ENCODE data around the gene MCTP1.

DNA sequence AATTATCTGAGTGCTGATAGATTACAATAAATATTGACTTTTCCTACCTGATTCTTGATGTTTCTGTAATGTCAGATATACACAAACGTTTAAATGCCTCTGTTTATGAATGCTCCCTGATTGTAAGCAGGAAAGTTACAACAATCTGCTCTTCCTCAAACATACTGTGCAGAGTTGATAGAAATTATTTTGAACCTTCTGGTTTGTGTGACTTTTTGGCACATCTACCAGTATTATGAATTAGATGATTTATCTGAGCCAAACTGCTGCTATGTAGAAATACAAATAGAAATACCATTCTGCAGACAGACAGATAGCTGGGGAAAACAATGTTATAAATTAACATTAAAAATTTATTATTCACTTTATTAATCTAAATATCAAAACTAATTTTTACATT lies 553.4 kb downstream of the MCTP1 start:
- TF ChIP-seq, protein P1, sequence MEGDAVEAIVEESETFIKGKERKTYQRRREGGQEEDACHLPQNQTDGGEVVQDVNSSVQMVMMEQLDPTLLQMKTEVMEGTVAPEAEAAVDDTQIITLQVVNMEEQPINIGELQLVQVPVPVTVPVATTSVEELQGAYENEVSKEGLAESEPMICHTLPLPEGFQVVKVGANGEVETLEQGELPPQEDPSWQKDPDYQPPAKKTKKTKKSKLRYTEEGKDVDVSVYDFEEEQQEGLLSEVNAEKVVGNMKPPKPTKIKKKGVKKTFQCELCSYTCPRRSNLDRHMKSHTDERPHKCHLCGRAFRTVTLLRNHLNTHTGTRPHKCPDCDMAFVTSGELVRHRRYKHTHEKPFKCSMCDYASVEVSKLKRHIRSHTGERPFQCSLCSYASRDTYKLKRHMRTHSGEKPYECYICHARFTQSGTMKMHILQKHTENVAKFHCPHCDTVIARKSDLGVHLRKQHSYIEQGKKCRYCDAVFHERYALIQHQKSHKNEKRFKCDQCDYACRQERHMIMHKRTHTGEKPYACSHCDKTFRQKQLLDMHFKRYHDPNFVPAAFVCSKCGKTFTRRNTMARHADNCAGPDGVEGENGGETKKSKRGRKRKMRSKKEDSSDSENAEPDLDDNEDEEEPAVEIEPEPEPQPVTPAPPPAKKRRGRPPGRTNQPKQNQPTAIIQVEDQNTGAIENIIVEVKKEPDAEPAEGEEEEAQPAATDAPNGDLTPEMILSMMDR (IDR thresholded peaks at IDR 0.05; ENCODE audit: poor library complexity), result no peak
- TF ChIP-seq EZH2 (IDR thresholded peaks at IDR 0.05; ENCODE audit: borderline replicate concordance) (no peak), EZH2phosphoT487 (IDR thresholded peaks at IDR 0.05; ENCODE audit: low read depth, severe bottlenecking, unreplicated experiment) (no peak)

All from hepatocyte (in vitro differentiated cells).